Body of pancreas (tissue), 4 donors: ENCODE data around the gene TMEM129. TPM values are rescaled to one million over a fixed set of nuclear protein-coding genes. Genes with fewer than 3 reads are reported as not detected.

ENCODE experiments used
- ATAC-seq: fragments of 150-250 bp; one replicate; pipeline ENCODE4 v1.9.1; 2016
- DNase-seq, 4 donors: peaks; one replicate each; pipeline ENCODE4 v3.0.0-alpha.2; 2019
- H3K27ac ChIP-seq, 4 donors: fragments of 200-600 bp; sonication (generic); 1 replicate in 3 of 4; 2 replicates in 1 of 4; pipeline versions ENCODE4 v1.5.1 to v1.6.1; 2016 to 2019; ENCODE audit warnings: mild to moderate bottlenecking in 1 of 4, mixed read lengths in 1 of 4, moderate library complexity in 1 of 4
- H3K27me3 ChIP-seq, 2 donors: fragments of 200-600 bp; sonication (generic); one replicate each; pipeline ENCODE4 v1.6.0; 2016; ENCODE audit warnings: mild to moderate bottlenecking in 1 of 2
- H3K36me3 ChIP-seq, 2 donors: fragments of 200-600 bp; sonication (generic); replicated peaks in 1 of 2; 2 replicates each; pipeline ENCODE4 v1.5.1; 2016; ENCODE audit warnings: low read depth in 2 of 2; ENCODE audit not compliant: insufficient read depth in 1 of 2
- H3K4me1 ChIP-seq: fragments of 200-600 bp; sonication (generic); one replicate; pipeline ENCODE4 v1.6.0; 2016
- H3K4me3 ChIP-seq, 2 donors: fragments of 200-600 bp; sonication (generic); 1 replicate in 1 of 2; 2 replicates in 1 of 2; pipeline ENCODE4 v1.5.1; 2016 to 2019
- H3K9me3 ChIP-seq, 3 donors: fragments of 200-600 bp; sonication (generic); 1 replicate in 2 of 3; 2 replicates in 1 of 3; pipeline ENCODE4 v1.5.1; 2016
- POLR2A ChIP-seq, 3 donors: fragments of 450-650 bp; IDR thresholded peaks; one replicate each; pipeline ENCODE4 v1.6.1; 2016; ENCODE audit warnings: antibody characterized with exemption in 3 of 3, mild to moderate bottlenecking in 2 of 3
- WGBS, 2 donors: methylation state at CpG; one replicate each; pipeline ENCODE4 v1.1.5; 2017; 5-methylcytosine and 5-hydroxymethylcytosine counted together
- intact Hi-C: fragments of 100-400 bp; cut with DNase I; formaldehyde crosslinking; loops from one replicate; pipeline ENCODE4 v1.15.1; 2023
- total RNA-seq, 2 donors: library from RNA; depleted of rRNA; stranded (reverse); fragments of >200 nt; gene quantifications; one replicate each; pipeline ENCODE4 v1.1.0, GENCODE V29; 2016
- TF ChIP-seq, protein P1 (sequence below), 7 experiments: fragments of 450-650 bp in 4 of 7; fragments of 200-600 bp in 3 of 7; sonication (generic) in 3 of 7; IDR thresholded peaks; one replicate each; pipeline ENCODE4 v1.5.1; 2016 to 2019; ENCODE audit warnings: antibody characterized with exemption in 7 of 7

Gene TMEM129, protein sequence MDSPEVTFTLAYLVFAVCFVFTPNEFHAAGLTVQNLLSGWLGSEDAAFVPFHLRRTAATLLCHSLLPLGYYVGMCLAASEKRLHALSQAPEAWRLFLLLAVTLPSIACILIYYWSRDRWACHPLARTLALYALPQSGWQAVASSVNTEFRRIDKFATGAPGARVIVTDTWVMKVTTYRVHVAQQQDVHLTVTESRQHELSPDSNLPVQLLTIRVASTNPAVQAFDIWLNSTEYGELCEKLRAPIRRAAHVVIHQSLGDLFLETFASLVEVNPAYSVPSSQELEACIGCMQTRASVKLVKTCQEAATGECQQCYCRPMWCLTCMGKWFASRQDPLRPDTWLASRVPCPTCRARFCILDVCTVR
- total RNA-seq = 10 to 100 TPM; 26.7 to 53.1 TPM

DNA sequence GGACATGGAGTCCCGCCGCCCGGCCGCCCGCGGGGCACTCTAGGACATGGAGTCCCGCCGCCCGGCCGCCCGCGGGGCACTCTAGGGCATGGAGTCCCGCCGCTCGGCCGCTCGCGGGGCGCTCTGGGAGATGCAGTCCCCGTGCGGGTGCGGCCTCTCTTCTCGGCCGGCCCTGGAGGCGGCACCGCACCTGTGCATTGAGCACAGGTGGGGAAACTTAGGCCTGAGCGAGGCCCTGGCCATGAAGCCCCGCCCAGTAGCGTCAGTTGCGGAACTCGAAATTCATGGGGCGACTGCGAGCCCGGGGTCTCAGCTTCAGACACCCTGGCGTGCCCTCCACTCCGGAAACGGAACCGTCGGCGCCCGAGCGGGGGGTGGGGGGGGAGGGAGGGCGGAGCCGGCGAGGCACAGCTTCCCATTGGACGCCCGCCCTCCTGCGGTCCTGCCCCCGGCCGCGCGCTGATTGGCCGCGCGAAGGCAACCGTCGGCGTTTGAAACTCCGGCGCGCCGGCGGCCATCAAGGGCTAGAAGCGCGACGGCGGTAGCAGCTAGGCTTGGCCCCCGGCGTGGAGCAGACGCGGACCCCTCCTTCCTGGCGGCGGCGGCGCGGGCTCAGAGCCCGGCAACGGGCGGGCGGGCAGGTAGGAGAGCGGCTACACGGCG lies at the start of gene TMEM129, which contains the start of gene TACC3:
TSS of gene TMEM129 (minus strand) at position 321 of the 663 bp plus-strand sequence. CDS start 486 bp downstream, outside the sequence.
TSS of gene TACC3 (plus strand) at position 519 of the 663 bp plus-strand sequence. CDS start 1,901 bp downstream, outside the sequence.
- intact Hi-C loops = loop anchor here (5.0 kb wide), 1 partner anchor 369 kb away; no protein-coding TSS in a partner anchor
- DNase-seq = peak; percentile 97 to 98 (median 98)
- peak; percentile 91 for ATAC-seq

DNA sequence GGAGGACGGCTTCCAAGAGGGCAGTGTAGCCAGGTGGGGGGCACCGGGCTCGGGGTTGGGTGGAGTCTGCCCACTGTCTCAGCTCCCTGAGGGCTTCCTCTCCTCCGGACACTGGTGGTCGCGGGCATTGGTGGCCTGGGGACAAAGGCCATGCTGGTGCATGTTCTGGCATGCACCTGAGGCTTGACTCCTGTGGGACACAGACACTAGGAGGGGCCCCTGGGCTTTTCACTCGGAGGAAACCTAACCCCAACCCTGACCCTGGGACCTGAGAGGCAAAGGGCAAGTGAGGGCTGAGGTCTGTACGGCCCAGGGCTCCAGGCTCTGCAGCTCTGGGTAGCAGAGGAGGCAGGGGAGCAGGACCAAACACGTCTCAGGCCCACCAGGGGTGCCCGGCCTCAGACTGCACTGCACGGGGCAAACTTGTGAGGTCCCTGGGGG lies 49.7 kb upstream of the TMEM129 start:
- Histone ChIP-seq H3K27ac (peak overlapping the region in 3 of 4 donors; percentile 90 to 93 (median 90)), H3K4me1 (peaks cover 80% of the 10 kb centered on the region)
- TF ChIP-seq, protein P1, sequence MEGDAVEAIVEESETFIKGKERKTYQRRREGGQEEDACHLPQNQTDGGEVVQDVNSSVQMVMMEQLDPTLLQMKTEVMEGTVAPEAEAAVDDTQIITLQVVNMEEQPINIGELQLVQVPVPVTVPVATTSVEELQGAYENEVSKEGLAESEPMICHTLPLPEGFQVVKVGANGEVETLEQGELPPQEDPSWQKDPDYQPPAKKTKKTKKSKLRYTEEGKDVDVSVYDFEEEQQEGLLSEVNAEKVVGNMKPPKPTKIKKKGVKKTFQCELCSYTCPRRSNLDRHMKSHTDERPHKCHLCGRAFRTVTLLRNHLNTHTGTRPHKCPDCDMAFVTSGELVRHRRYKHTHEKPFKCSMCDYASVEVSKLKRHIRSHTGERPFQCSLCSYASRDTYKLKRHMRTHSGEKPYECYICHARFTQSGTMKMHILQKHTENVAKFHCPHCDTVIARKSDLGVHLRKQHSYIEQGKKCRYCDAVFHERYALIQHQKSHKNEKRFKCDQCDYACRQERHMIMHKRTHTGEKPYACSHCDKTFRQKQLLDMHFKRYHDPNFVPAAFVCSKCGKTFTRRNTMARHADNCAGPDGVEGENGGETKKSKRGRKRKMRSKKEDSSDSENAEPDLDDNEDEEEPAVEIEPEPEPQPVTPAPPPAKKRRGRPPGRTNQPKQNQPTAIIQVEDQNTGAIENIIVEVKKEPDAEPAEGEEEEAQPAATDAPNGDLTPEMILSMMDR (IDR thresholded peaks at IDR 0.05) = no peak
- no peak for TF ChIP-seq POLR2A (IDR thresholded peaks at IDR 0.05)

More for the DNA sequence above, at the start of gene TMEM129, which contains the start of gene TACC3:
- no peaks in the 10 kb centered on the region for H3K9me3 ChIP-seq
- peak within 1 kb of the TSS; percentile 50 to 60 for H3K4me3 ChIP-seq
- no peaks in the 10 kb centered on the region for H3K36me3 ChIP-seq
- 1% methylated on average over 73 of the region's 83 CpGs; no CpG with 5 or more reads in 1 of the 2 donors for WGBS, 2 donors
- peaks cover 58% of the 10 kb centered on the region for H3K4me1 ChIP-seq
- TF ChIP-seq, protein P1 (IDR thresholded peaks at IDR 0.05) = peak in 1 of 7 experiments; percentile 29
- peak; percentile 60 to 66 (median 61) for TF ChIP-seq POLR2A (IDR thresholded peaks at IDR 0.05)
- peak within 1 kb of the TSS; percentile 92 to 97 (median 94) for H3K27ac ChIP-seq
- no peaks in the 10 kb centered on the region for H3K27me3 ChIP-seq

DNA sequence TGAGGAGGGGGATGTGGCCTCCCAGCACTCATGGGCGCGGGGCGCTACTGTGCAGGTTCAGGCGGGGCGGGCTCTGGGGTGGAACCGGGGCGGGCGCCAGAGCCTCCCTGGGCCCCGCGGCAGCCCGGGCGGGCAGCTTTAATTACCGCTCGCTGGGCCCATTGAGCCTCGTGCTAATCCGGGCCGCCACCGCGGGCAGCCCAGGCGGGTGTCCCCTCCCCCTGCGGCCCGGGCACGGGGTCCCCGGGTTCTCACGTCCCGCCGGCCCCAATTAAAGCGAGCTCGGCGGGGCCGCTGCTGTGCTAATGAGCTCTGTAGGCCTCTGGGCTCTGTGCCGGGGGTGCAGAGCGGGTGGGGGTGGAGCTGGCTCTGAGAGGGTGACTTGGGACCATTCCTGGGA lies 49.1 kb upstream of the TMEM129 start:
- Histone ChIP-seq H3K4me1 (peaks cover 80% of the 10 kb centered on the region), H3K9me3 (no peaks in the 10 kb centered on the region), H3K27me3 (no peaks in the 10 kb centered on the region), H3K27ac (peak overlapping the region; percentile 39 to 93 (median 90)), H3K36me3 (no peaks in the 10 kb centered on the region), H3K4me3 (no peak overlapping the region)
- no peak for ATAC-seq
- intact Hi-C loops = no loop called here
- WGBS, 2 donors = 50 to 81% methylated on average over 13 to 27 of the region's 33 CpGs
- TF ChIP-seq, protein P1 (IDR thresholded peaks at IDR 0.05) = no peak
- no peak for TF ChIP-seq POLR2A (IDR thresholded peaks at IDR 0.05)
- DNase-seq = no peak

More for the DNA sequence above, 49.7 kb upstream of the TMEM129 start:
- ATAC-seq (no peak), DNase-seq (no peak)
- no peaks in the 10 kb centered on the region for H3K9me3 ChIP-seq
- H3K4me3 ChIP-seq = no peak overlapping the region
- intact Hi-C loops = no loop called here
- H3K36me3 ChIP-seq = no peaks in the 10 kb centered on the region
- no peaks in the 10 kb centered on the region for H3K27me3 ChIP-seq
- 71 to 85% methylated on average over 5 to 8 of the region's 11 CpGs for WGBS, 2 donors

DNA sequence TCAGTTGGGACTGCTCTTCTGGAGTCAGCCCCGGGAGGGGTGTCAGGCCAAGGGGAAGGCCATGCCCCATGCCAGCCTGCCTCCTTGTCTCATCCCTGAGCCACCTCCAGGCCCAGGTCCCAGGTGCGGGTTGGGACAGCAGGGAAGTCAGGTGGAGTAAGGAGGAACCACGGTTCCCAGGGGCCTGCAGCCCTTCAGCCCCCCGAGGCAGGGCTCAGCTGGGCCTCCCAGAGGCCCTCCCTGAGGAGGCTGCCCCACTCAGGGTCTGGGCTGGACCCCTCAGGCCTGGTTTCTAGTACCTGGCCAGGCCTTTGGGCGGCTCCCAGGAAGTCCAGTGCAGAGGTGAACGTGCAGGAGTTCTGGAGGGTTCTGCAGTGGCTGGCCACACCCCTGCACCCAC lies 48.6 kb upstream of the TMEM129 start:
- peak overlapping the region; percentile 81 to 93 (median 90) for H3K27ac ChIP-seq
- no peaks in the 10 kb centered on the region for H3K9me3 ChIP-seq
- ATAC-seq (no peak), DNase-seq (no peak)
- intact Hi-C loops = no loop called here
- TF ChIP-seq POLR2A (IDR thresholded peaks at IDR 0.05) = no peak
- TF ChIP-seq, protein P1 (IDR thresholded peaks at IDR 0.05) = no peak
- H3K4me3 ChIP-seq = no peak overlapping the region
- peaks cover 85% of the 10 kb centered on the region for H3K4me1 ChIP-seq
- no peaks in the 10 kb centered on the region for H3K27me3 ChIP-seq
- 55 to 72% methylated on average over 2 to 6 of the region's 6 CpGs for WGBS, 2 donors
- no peaks in the 10 kb centered on the region for H3K36me3 ChIP-seq
